Fibroblast of the aortic adventitia (primary cell): ENCODE measurements around the gene NR5A2. TPM values are rescaled to one million over a fixed set of nuclear protein-coding genes. Genes with fewer than 3 reads are reported as not detected.

Source experiments
- DNase-seq: peaks from one replicate; pipeline ENCODE4 v3.0.0-alpha.2; 2010; ENCODE audit warnings: low read depth
- H3K4me3 ChIP-seq: 2 replicates; pipeline ENCODE4 v1.5.1; 2011; ENCODE audit warnings: low read depth, mild to moderate bottlenecking, control low read depth, low read length, moderate library complexity
- CTCF ChIP-seq: IDR thresholded peaks from 2 replicates; pipeline ENCODE4 v1.5.1; 2011; ENCODE audit warnings: mild to moderate bottlenecking, low read length, control low read depth, inconsistent platforms; ENCODE audit not compliant: insufficient read depth
- total RNA-seq: library from RNA; depleted of rRNA; stranded (reverse); fragments of >200 nt; gene quantifications from 2 replicates; pipeline ENCODE4 v1.2.3, GENCODE V29; 2012; ENCODE audit warnings: low replicate concordance

Gene NR5A2
- 0.25 and 11.5 TPM in 2 replicates for total RNA-seq

GRCh38 chr1:200027264-200027823 is at the start of gene NR5A2:
Gene NR5A2 (plus strand): TSS chr1:200027710. CDS start chr1:200027848, 138 bp downstream.
- TF ChIP-seq CTCF: no peak
- DNase-seq: no peak
- no peak within 1 kb of the TSS for H3K4me3 ChIP-seq

GRCh38 chr1:199978408-199978940 is 49.0 kb upstream of the NR5A2 start:
- TF ChIP-seq CTCF: no peak
- DNase-seq: peak; percentile 19
- no peak overlapping the region for H3K4me3 ChIP-seq

GRCh38 chr1:199979071-199979470 is 48.4 kb upstream of the NR5A2 start:
- no peak for TF ChIP-seq CTCF
- DNase-seq: no peak
- H3K4me3 ChIP-seq: no peak overlapping the region

- H3K4me3 ChIP-seq: no peak overlapping the region
- no peak for TF ChIP-seq CTCF
- DNase-seq: no peak
Observed at GRCh38 chr1:199981584-199981983, 45.9 kb upstream of the NR5A2 start.

GRCh38 chr1:199982606-199983005 is 44.9 kb upstream of the NR5A2 start:
- no peak for DNase-seq
- TF ChIP-seq CTCF: no peak
- no peak overlapping the region for H3K4me3 ChIP-seq

- TF ChIP-seq CTCF: no peak
- DNase-seq: no peak
- H3K4me3 ChIP-seq: no peak overlapping the region
Observed at GRCh38 chr1:199983531-199983930, 44.0 kb upstream of the NR5A2 start.
